Keratinocyte (primary cell): ENCODE data around the gene NMUR2. TPM values are rescaled to one million over a fixed set of nuclear protein-coding genes. Genes with fewer than 3 reads are reported as not detected.

Experiments used
- DNase-seq: peaks from one replicate; pipeline ENCODE4 v3.0.0-alpha.2; 2011; ENCODE audit warnings: low read depth, missing footprints, low spot score
- FAIRE-seq: peaks from 2 replicates; lab custom pipeline; 2011; peaks lifted over from hg19 to GRCh38; lab: Jason Lieb, UNC
- H2AFZ ChIP-seq: 2 replicates; pipeline ENCODE4 v1.6.0; 2012; ENCODE audit warnings: low read length, control low read depth, inconsistent platforms; ENCODE audit not compliant: control insufficient read depth
- H3K27ac ChIP-seq: 2 replicates; pipeline ENCODE4 v1.5.1; 2011; ENCODE audit warnings: low read length; ENCODE audit not compliant: control insufficient read depth, insufficient read depth
- H3K27me3 ChIP-seq: 3 replicates; pipeline ENCODE4 v1.6.0; 2011; ENCODE audit warnings: low read length; ENCODE audit not compliant: control insufficient read depth, insufficient read depth; ENCODE audit errors: extremely low read depth
- H3K36me3 ChIP-seq, 2 experiments: 2 replicates in 1 of 2; 3 replicates in 1 of 2; pipeline ENCODE4 v1.5.1; 2011; ENCODE audit warnings: low read length in 2 of 2, mild to moderate bottlenecking in 1 of 2; ENCODE audit not compliant: control insufficient read depth in 2 of 2, insufficient read depth in 2 of 2; ENCODE audit errors: extremely low read depth in 1 of 2
- H3K4me1 ChIP-seq: 3 replicates; pipeline ENCODE4 v1.5.1; 2011; ENCODE audit warnings: low read length; ENCODE audit not compliant: control insufficient read depth, insufficient read depth; ENCODE audit errors: extremely low read depth
- H3K4me2 ChIP-seq: 3 replicates; pipeline ENCODE4 v1.6.0; 2011; ENCODE audit warnings: low read depth, low read length; ENCODE audit not compliant: control insufficient read depth, insufficient read depth; ENCODE audit errors: extremely low read depth
- H3K4me3 ChIP-seq, 3 experiments: fragments of 200-600 bp in 1 of 3; sonication (generic) in 1 of 3; 2 replicates in 2 of 3; 3 replicates in 1 of 3; pipeline ENCODE4 v1.5.1; 2011 to 2016; ENCODE audit warnings: low read length in 3 of 3, mild to moderate bottlenecking in 3 of 3, control low read depth in 2 of 3, inconsistent platforms in 1 of 3, low read depth in 1 of 3, mixed read lengths in 1 of 3, mixed run types in 1 of 3, moderate library complexity in 1 of 3; ENCODE audit not compliant: control insufficient read depth in 2 of 3, insufficient read depth in 2 of 3; ENCODE audit errors: extremely low read depth in 1 of 3
- H3K79me2 ChIP-seq: 2 replicates; pipeline ENCODE4 v1.6.0; 2012; ENCODE audit warnings: low read length; ENCODE audit not compliant: control insufficient read depth, insufficient read depth
- H3K9ac ChIP-seq: 3 replicates; pipeline ENCODE4 v1.6.0; 2011; ENCODE audit warnings: low read length; ENCODE audit not compliant: control insufficient read depth, insufficient read depth; ENCODE audit errors: extremely low read depth
- H3K9me1 ChIP-seq: 3 replicates; pipeline ENCODE4 v1.6.0; 2011; ENCODE audit warnings: low read length; ENCODE audit not compliant: control insufficient read depth, insufficient read depth; ENCODE audit errors: extremely low read depth
- H3K9me3 ChIP-seq: 2 replicates; pipeline ENCODE4 v1.5.1; 2012; ENCODE audit warnings: low read depth, low read length; ENCODE audit not compliant: control insufficient read depth
- H4K20me1 ChIP-seq: 3 replicates; pipeline ENCODE4 v1.6.0; 2011; ENCODE audit warnings: low read length; ENCODE audit not compliant: control insufficient read depth, insufficient read depth; ENCODE audit errors: extremely low read depth
- CTCF ChIP-seq, 3 experiments: IDR thresholded peaks in 1 of 3; conservative IDR thresholded peaks in 1 of 3; optimal IDR thresholded peaks in 1 of 3; 2 replicates in 2 of 3; 3 replicates in 1 of 3; pipeline versions ENCODE3 to v1.5.1; 2011; ENCODE audit warnings: low read length in 3 of 3, mild to moderate bottlenecking in 3 of 3, moderate library complexity in 2 of 3, control low read depth in 1 of 3, inconsistent platforms in 1 of 3; ENCODE audit not compliant: insufficient read depth in 2 of 3; ENCODE audit errors: extremely low read depth in 1 of 3
- EZH2 ChIP-seq: IDR thresholded peaks from one replicate; pipeline ENCODE4 v1.6.1; 2012; ENCODE audit warnings: inconsistent platforms, mild to moderate bottlenecking, low read length, moderate library complexity
- dilution Hi-C: fragments of 300-500 bp; cut with MboI; formaldehyde crosslinking; loops from one replicate; pipeline ENCODE4 v1.7.0; 2020; ENCODE audit warnings: low sequenced_read_pairs; ENCODE audit not compliant: extremely low pct_ligation_motif_present
- polyA plus RNA-seq, 5 experiments: library from polyadenylated mRNA; depleted of rRNA in 3 of 5; stranded (reverse) in 3 of 5; stranded (forward) in 1 of 5; unstranded in 1 of 5; fragments of >200 nt; gene quantifications; 1 replicate in 1 of 5; 2 replicates in 3 of 5; 3 replicates in 1 of 5; pipeline versions ENCODE4 v1.2.1 to v1.2.3, GENCODE V29; 2011 to 2012; ENCODE audit warnings: missing spikeins in 2 of 5, low read depth in 1 of 5, low replicate concordance in 1 of 5

NMUR2 gene
- polyA plus RNA-seq, 1 donor (not counting 4 experiments of a cell fraction or from before 2014, with no cell fraction given): 0.05 TPM

- no peaks in the 10 kb centered on the region for H3K9me1 ChIP-seq
- no peak overlapping the region for H2AFZ ChIP-seq
- H3K4me2 ChIP-seq: no peak overlapping the region
- no peaks in the 10 kb centered on the region for H3K27me3 ChIP-seq
- no peak overlapping the region for H3K9ac ChIP-seq
- no peak overlapping the region for H3K4me3 ChIP-seq
- H4K20me1 ChIP-seq: no peaks in the 10 kb centered on the region
- peaks cover 12% of the 10 kb centered on the region for H3K4me1 ChIP-seq
- DNase-seq (no peak), FAIRE-seq (no peak)
- H3K79me2 ChIP-seq: no peaks in the 10 kb centered on the region
- TF ChIP-seq EZH2: no peak
- TF ChIP-seq CTCF (optimal IDR thresholded peaks at IDR 0.05 in 1 of 3, IDR thresholded peaks at IDR 0.05 in 1 of 3, conservative IDR thresholded peaks at IDR 0.05 in 1 of 3; ENCODE audit: extremely low read depth in 1 of 3, insufficient read depth in 2 of 3, low read length in 3 of 3): no peak
- H3K27ac ChIP-seq: no peak overlapping the region
- H3K9me3 ChIP-seq: no peaks in the 10 kb centered on the region
- dilution Hi-C loops: no loop called here
- no peaks in the 10 kb centered on the region for H3K36me3 ChIP-seq
These were observed 26.3 kb downstream of the NMUR2 start for GRCh38 chr5:152378730-152379129.

- dilution Hi-C loops: no loop called here
- Histone ChIP-seq H4K20me1 (no peaks in the 10 kb centered on the region), H3K4me1 (peaks cover 12% of the 10 kb centered on the region), H3K9ac (no peak overlapping the region), H3K4me3 (no peak overlapping the region), H3K27ac (no peak overlapping the region), H2AFZ (no peak overlapping the region), H3K36me3 (no peaks in the 10 kb centered on the region), H3K9me1 (no peaks in the 10 kb centered on the region), H3K4me2 (no peak overlapping the region), H3K9me3 (no peaks in the 10 kb centered on the region), H3K79me2 (no peaks in the 10 kb centered on the region), H3K27me3 (no peaks in the 10 kb centered on the region)
- FAIRE-seq: no peak
- no peak for DNase-seq
- TF ChIP-seq CTCF (optimal IDR thresholded peaks at IDR 0.05 in 1 of 3, IDR thresholded peaks at IDR 0.05 in 1 of 3, conservative IDR thresholded peaks at IDR 0.05 in 1 of 3; ENCODE audit: extremely low read depth in 1 of 3, insufficient read depth in 2 of 3, low read length in 3 of 3) (no peak), EZH2 (no peak)
These were observed 28.2 kb downstream of the NMUR2 start for GRCh38 chr5:152376886-152377285.
